Measurements from ENCODE around the gene CARD8.

The CARD8 gene

GRCh38 chr19:48284896-48285295 lies 29.2 kb upstream of the CARD8 start:
- Histone ChIP-seq H4K20me1 (ENCODE audit: low read depth, low read length) (no peaks in the 10 kb centered on the region), H3K9ac (ENCODE audit: low read length) (no peak overlapping the region), H3K27ac (ENCODE audit: low read depth, low read length) (no peak overlapping the region), H3K4me3 (ENCODE audit: insufficient read depth, low read length, poor library complexity, severe bottlenecking) (no peak overlapping the region), H3K79me2 (ENCODE audit: insufficient read depth, low read length) (no peaks in the 10 kb centered on the region), H3K27me3 (ENCODE audit: low read length) (0 out of 2 replicates have a peak, but pooled peaks cover 4% of the 10 kb centered on the region), H3K9me3 (ENCODE audit: insufficient read depth, low read length) (no peaks in the 10 kb centered on the region), H3K4me2 (ENCODE audit: low read depth, low read length, poor library complexity, severe bottlenecking) (no peak overlapping the region), H3K9me2 (replicated peaks; ENCODE audit: insufficient read depth, low read length) (no peaks in the 10 kb centered on the region), H3K36me3 (ENCODE audit: low read length) (no peaks in the 10 kb centered on the region), H3F3A (ENCODE audit: insufficient read depth) (no peaks in the 10 kb centered on the region), H2AFZ (ENCODE audit: low read depth, low read length, severe bottlenecking) (no peak overlapping the region)
- no peak for TF ChIP-seq CTCF (IDR thresholded peaks at IDR 0.05; ENCODE audit: insufficient read depth, low read length, poor library complexity, severe bottlenecking)
- TF ChIP-seq EZH2phosphoT487 (conservative IDR thresholded peaks at IDR 0.05; ENCODE audit: low read length): no peak

- Histone ChIP-seq H3F3A (ENCODE audit: insufficient read depth) (no peaks in the 10 kb centered on the region), H4K20me1 (ENCODE audit: low read depth, low read length) (no peaks in the 10 kb centered on the region), H3K4me3 (ENCODE audit: insufficient read depth, low read length, poor library complexity, severe bottlenecking) (no peak overlapping the region), H3K9ac (ENCODE audit: low read length) (no peak overlapping the region), H3K36me3 (ENCODE audit: low read length) (no peaks in the 10 kb centered on the region), H3K4me2 (ENCODE audit: low read depth, low read length, poor library complexity, severe bottlenecking) (no peak overlapping the region), H3K79me2 (ENCODE audit: insufficient read depth, low read length) (no peaks in the 10 kb centered on the region), H3K27ac (ENCODE audit: low read depth, low read length) (no peak overlapping the region), H3K9me2 (replicated peaks; ENCODE audit: insufficient read depth, low read length) (no peaks in the 10 kb centered on the region), H2AFZ (ENCODE audit: low read depth, low read length, severe bottlenecking) (no peak overlapping the region), H3K9me3 (ENCODE audit: insufficient read depth, low read length) (no peaks in the 10 kb centered on the region), H3K27me3 (ENCODE audit: low read length) (0 out of 2 replicates have a peak, but pooled peaks cover 4% of the 10 kb centered on the region)
- no peak for TF ChIP-seq CTCF (IDR thresholded peaks at IDR 0.05; ENCODE audit: insufficient read depth, low read length, poor library complexity, severe bottlenecking)
- TF ChIP-seq EZH2phosphoT487 (conservative IDR thresholded peaks at IDR 0.05; ENCODE audit: low read length): no peak
These were observed 28.2 kb upstream of the CARD8 start for GRCh38 chr19:48283908-48284307.

GRCh38 chr19:48279747-48280146 lies 24.0 kb upstream of the CARD8 start:
- no peaks in the 10 kb centered on the region for H3K36me3 ChIP-seq (ENCODE audit: low read length)
- no peaks in the 10 kb centered on the region for H4K20me1 ChIP-seq (ENCODE audit: low read depth, low read length)
- no peaks in the 10 kb centered on the region for H3F3A ChIP-seq (ENCODE audit: insufficient read depth)

More at GRCh38 chr19:48279747-48280146, 24.0 kb upstream of the CARD8 start:
- Histone ChIP-seq H3K79me2 (ENCODE audit: insufficient read depth, low read length) (no peaks in the 10 kb centered on the region), H2AFZ (ENCODE audit: low read depth, low read length, severe bottlenecking) (no peak overlapping the region), H3K27ac (ENCODE audit: low read depth, low read length) (no peak overlapping the region), H3K4me2 (ENCODE audit: low read depth, low read length, poor library complexity, severe bottlenecking) (no peak overlapping the region), H3K27me3 (ENCODE audit: low read length) (0 out of 2 replicates have a peak, but pooled peaks cover 4% of the 10 kb centered on the region), H3K9me2 (replicated peaks; ENCODE audit: insufficient read depth, low read length) (no peaks in the 10 kb centered on the region), H3K9me3 (ENCODE audit: insufficient read depth, low read length) (no peaks in the 10 kb centered on the region), H3K9ac (ENCODE audit: low read length) (no peak overlapping the region), H3K4me3 (ENCODE audit: insufficient read depth, low read length, poor library complexity, severe bottlenecking) (no peak overlapping the region)
- no peak for TF ChIP-seq EZH2phosphoT487 (conservative IDR thresholded peaks at IDR 0.05; ENCODE audit: low read length)
- TF ChIP-seq CTCF (IDR thresholded peaks at IDR 0.05; ENCODE audit: insufficient read depth, low read length, poor library complexity, severe bottlenecking): no peak

All from SU-DHL-6 (cell line).